Choroid plexus epithelial cell (primary cell): ENCODE measurements around the gene SAMD15.

Source experiments
- DNase-seq: peaks from one replicate; pipeline ENCODE4 v3.0.0-alpha.2; 2010; ENCODE audit warnings: low read depth
- H3K4me3 ChIP-seq: 2 replicates; pipeline ENCODE4 v1.5.1; 2011; ENCODE audit warnings: low read depth, mild to moderate bottlenecking, control low read depth, low read length, moderate library complexity
- TF ChIP-seq, protein P1 (sequence below): conservative IDR thresholded peaks from 2 replicates; pipeline ENCODE4 v1.5.1; 2011; ENCODE audit warnings: low read depth, mild to moderate bottlenecking, control low read depth, inconsistent platforms, low read length, moderate library complexity

Gene SAMD15

DNA sequence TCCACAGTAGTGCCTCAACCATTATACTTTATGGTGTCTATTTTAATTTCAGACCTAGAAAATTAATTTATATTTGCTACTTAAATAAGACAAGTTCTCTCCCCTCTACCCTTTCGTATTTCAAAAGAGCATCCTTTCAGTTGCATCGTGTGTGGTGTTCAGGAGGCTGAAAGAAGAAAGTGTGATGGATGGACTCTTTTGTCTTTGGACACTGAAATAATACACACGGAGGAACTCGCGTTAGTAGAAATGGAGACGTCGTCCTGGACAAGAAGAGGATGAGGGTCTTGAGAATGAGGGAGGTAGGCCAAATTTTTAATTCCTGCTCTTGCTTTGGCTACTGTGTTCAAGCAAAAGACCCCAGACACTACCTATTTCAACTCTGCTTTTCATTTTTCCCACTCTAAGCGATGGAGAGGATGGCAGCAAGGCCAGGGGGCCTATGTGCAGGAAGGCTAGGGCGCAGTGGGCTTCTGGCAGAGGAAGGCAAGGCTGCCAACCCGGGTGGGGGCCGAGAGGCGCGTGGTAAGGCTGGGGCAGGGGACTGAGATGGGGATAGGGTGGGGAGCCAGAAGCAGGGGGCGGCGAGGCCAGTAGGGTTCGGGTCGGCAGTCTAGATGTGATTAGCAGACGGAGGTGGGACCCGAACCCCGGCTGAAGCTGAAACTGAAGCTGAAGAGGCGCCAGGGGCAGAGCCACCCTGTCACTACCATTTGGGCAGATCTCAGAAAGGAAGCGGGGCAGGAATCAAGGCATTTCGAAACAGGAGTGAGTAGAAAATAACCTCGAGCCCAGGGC, 1.0 kb upstream of the SAMD15 start:
- peak; percentile 21 for DNase-seq
- H3K4me3 ChIP-seq: peak overlapping the region; percentile 97
- TF ChIP-seq, protein P1, sequence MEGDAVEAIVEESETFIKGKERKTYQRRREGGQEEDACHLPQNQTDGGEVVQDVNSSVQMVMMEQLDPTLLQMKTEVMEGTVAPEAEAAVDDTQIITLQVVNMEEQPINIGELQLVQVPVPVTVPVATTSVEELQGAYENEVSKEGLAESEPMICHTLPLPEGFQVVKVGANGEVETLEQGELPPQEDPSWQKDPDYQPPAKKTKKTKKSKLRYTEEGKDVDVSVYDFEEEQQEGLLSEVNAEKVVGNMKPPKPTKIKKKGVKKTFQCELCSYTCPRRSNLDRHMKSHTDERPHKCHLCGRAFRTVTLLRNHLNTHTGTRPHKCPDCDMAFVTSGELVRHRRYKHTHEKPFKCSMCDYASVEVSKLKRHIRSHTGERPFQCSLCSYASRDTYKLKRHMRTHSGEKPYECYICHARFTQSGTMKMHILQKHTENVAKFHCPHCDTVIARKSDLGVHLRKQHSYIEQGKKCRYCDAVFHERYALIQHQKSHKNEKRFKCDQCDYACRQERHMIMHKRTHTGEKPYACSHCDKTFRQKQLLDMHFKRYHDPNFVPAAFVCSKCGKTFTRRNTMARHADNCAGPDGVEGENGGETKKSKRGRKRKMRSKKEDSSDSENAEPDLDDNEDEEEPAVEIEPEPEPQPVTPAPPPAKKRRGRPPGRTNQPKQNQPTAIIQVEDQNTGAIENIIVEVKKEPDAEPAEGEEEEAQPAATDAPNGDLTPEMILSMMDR: no peak

- TF ChIP-seq, protein P1: no peak
- peak overlapping the region; percentile 97 for H3K4me3 ChIP-seq
- no peak for DNase-seq
Measured at GRCh38 chr14:77377502-77377844, 294 bp downstream of the SAMD15 start.

DNA sequence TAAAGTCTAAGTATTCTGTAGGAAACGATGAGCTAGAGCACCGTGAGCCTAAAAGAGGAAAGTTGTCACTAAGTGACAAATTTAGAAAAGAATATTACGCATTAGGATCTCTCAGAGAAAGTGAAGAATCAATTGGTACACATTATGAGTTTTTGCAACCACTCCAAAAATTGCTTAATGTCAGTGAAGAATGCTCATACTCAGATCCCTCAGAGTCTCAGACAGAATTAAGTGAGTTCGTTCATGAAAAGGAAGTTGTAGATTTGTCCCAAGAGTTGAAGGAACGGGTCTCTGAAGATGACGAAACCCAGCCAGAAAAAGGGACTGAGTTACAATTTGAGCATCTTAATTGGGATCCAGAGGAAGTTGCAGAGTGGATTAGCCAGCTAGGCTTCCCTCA, 1.5 kb downstream of the SAMD15 start:
- TF ChIP-seq, protein P1: no peak
- DNase-seq: no peak

GRCh38 chr14:77390188-77390587, 13.0 kb downstream of the SAMD15 start:
- TF ChIP-seq, protein P1: no peak
- no peak for DNase-seq
- H3K4me3 ChIP-seq: no peak overlapping the region

More for the DNA sequence above, 1.5 kb downstream of the SAMD15 start:
- H3K4me3 ChIP-seq: no peak overlapping the region

DNA sequence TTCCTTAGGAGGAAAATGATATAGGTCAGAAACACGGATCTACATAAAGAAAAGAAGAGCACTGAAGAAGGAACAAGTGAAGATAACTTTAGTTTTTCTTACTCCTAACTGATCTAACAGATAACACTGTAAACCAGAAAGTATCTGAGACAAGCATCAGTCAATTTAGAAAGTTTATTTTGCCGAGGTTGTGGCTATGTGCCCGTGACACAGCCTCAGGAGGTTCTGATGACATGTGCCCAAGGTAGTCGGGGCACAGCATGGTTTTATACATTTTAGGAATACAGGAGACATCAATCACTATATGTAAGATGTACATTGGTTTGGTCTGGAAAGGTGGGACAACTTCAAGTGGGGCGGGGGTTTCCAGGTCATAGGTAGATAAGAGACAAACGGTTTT, 23.0 kb downstream of the SAMD15 start:
- TF ChIP-seq, protein P1: no peak
- no peak for DNase-seq
- H3K4me3 ChIP-seq: no peak overlapping the region

GRCh38 chr14:77403768-77404167, 26.6 kb downstream of the SAMD15 start:
- no peak overlapping the region for H3K4me3 ChIP-seq
- DNase-seq: no peak
- TF ChIP-seq, protein P1: no peak

DNA sequence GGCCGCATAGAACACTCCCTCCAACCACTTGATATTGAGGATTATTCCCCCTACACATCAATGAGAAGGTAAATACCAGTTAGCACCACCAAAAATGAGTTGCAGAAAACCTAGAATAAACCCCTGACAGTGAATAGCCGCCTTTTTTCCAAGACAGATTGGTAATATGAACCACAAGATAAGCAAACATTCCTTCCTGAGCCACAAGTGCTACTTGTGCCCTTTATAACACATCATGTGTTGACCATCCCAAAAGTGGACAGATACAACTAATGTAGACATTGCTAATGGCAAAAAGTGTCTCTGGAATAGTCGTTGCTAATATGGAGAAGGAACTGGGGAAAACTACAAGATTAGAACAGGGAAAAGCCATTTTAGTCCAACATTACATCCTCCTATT, 28.9 kb downstream of the SAMD15 start:
- DNase-seq: peak; percentile 10
- H3K4me3 ChIP-seq: no peak overlapping the region
- TF ChIP-seq, protein P1: no peak
